HepG2 (cell line): Measurements from ENCODE around the gene DDX1. TPM values are rescaled to one million over a fixed set of nuclear protein-coding genes. Genes with fewer than 3 reads are reported as not detected.

Experiments
- polyA plus RNA-seq, 8 experiments: library from polyadenylated mRNA; depleted of rRNA in 3 of 8; stranded (reverse) in 7 of 8; unstranded in 1 of 8; fragments of >200 nt; fragmentation: Illumina TruSeq in 4 of 8; extraction: Trizol in 4 of 8; gene quantifications; 2 replicates each; pipeline versions ENCODE4 v1.2.1 to v1.2.3, GENCODE V29; 2011 to 2016; ENCODE audit warnings: low read depth in 4 of 8, missing spikeins in 1 of 8, mixed read lengths in 1 of 8; ENCODE audit not compliant: insufficient read depth in 1 of 8
- total RNA-seq, 5 experiments: library from RNA; depleted of rRNA; stranded (reverse); fragments of >200 nt; fragmentation: Illumina TruSeq; extraction: Trizol; gene quantifications; 2 replicates each; pipeline ENCODE4 v1.2.3, GENCODE V29; 2016; ENCODE audit warnings: low read depth in 1 of 5

The DDX1 gene
- total and polyA plus RNA-seq, 2 of the 13 experiments (the other 11 are each of a cell fraction or from before 2014, with no cell fraction given): 81.6 to 130 TPM

Other genes with a start within 250 kb of the DDX1 start
- 58.7 and 61.4 TPM in 2 replicates for gene NBAS, start 30.5 kb upstream of the DDX1 start, total RNA-seq (2016; rRNA removed; fragmentation: Illumina TruSeq; extraction: Trizol)
- 28.8 and 33.6 TPM in 2 replicates for gene NBAS, start 30.5 kb upstream of the DDX1 start, polyA plus RNA-seq (2011; rRNA removed)